Body of pancreas (tissue), 4 donors: ENCODE measurements around the gene CASP7. TPM values are rescaled to one million over a fixed set of nuclear protein-coding genes. Genes with fewer than 3 reads are reported as not detected.

Source experiments
- ATAC-seq: fragments of 150-250 bp; one replicate; pipeline ENCODE4 v1.9.1; 2016
- DNase-seq, 4 donors: peaks; one replicate each; pipeline ENCODE4 v3.0.0-alpha.2; 2019
- H3K27ac ChIP-seq, 4 donors: fragments of 200-600 bp; sonication (generic); 1 replicate in 3 of 4; 2 replicates in 1 of 4; pipeline versions ENCODE4 v1.5.1 to v1.6.1; 2016 to 2019; ENCODE audit warnings: mild to moderate bottlenecking in 1 of 4, mixed read lengths in 1 of 4, moderate library complexity in 1 of 4
- H3K27me3 ChIP-seq, 2 donors: fragments of 200-600 bp; sonication (generic); one replicate each; pipeline ENCODE4 v1.6.0; 2016; ENCODE audit warnings: mild to moderate bottlenecking in 1 of 2
- H3K36me3 ChIP-seq, 2 donors: fragments of 200-600 bp; sonication (generic); replicated peaks in 1 of 2; 2 replicates each; pipeline ENCODE4 v1.5.1; 2016; ENCODE audit warnings: low read depth in 2 of 2; ENCODE audit not compliant: insufficient read depth in 1 of 2
- H3K4me1 ChIP-seq: fragments of 200-600 bp; sonication (generic); one replicate; pipeline ENCODE4 v1.6.0; 2016
- H3K4me3 ChIP-seq, 2 donors: fragments of 200-600 bp; sonication (generic); 1 replicate in 1 of 2; 2 replicates in 1 of 2; pipeline ENCODE4 v1.5.1; 2016 to 2019
- H3K9me3 ChIP-seq, 3 donors: fragments of 200-600 bp; sonication (generic); 1 replicate in 2 of 3; 2 replicates in 1 of 3; pipeline ENCODE4 v1.5.1; 2016
- CTCF ChIP-seq, 7 experiments: fragments of 450-650 bp in 4 of 7; fragments of 200-600 bp in 3 of 7; sonication (generic) in 3 of 7; IDR thresholded peaks; one replicate each; pipeline ENCODE4 v1.5.1; 2016 to 2019; ENCODE audit warnings: antibody characterized with exemption in 7 of 7
- POLR2A ChIP-seq, 3 donors: fragments of 450-650 bp; IDR thresholded peaks; one replicate each; pipeline ENCODE4 v1.6.1; 2016; ENCODE audit warnings: antibody characterized with exemption in 3 of 3, mild to moderate bottlenecking in 2 of 3
- WGBS, 2 donors: methylation state at CpG; one replicate each; pipeline ENCODE4 v1.1.5; 2017; 5-methylcytosine and 5-hydroxymethylcytosine counted together
- intact Hi-C: fragments of 100-400 bp; cut with DNase I; formaldehyde crosslinking; loops from one replicate; pipeline ENCODE4 v1.15.1; 2023
- total RNA-seq, 2 donors: library from RNA; depleted of rRNA; stranded (reverse); fragments of >200 nt; gene quantifications; one replicate each; pipeline ENCODE4 v1.1.0, GENCODE V29; 2016

The CASP7 gene
- total RNA-seq, 2 donors from 2014 or later = 11.2 to 23.1 TPM

GRCh38 chr10:113693348-113693747, 13.6 kb downstream of the CASP7 start:
- no peak overlapping the region for H3K4me3 ChIP-seq
- H3K27ac ChIP-seq = no peak overlapping the region
- no peak for DNase-seq
- no peak for ATAC-seq
- WGBS, 2 donors = 95 to 98% methylated on average over 2 of the region's 2 CpGs
- H3K27me3 ChIP-seq = no peaks in the 10 kb centered on the region
- no peaks in the 10 kb centered on the region for H3K9me3 ChIP-seq
- no peak for TF ChIP-seq POLR2A (IDR thresholded peaks at IDR 0.05)
- no peak for TF ChIP-seq CTCF (IDR thresholded peaks at IDR 0.05)
- H3K4me1 ChIP-seq = no peaks in the 10 kb centered on the region
- peaks cover 0 to 6% of the 10 kb centered on the region in 2 donors for H3K36me3 ChIP-seq
- intact Hi-C loops = no loop called here

- Histone ChIP-seq H3K4me3 (no peak overlapping the region), H3K27me3 (no peaks in the 10 kb centered on the region), H3K36me3 (peaks cover 0 to 8% of the 10 kb centered on the region in 2 donors), H3K4me1 (no peaks in the 10 kb centered on the region), H3K9me3 (no peaks in the 10 kb centered on the region), H3K27ac (no peak overlapping the region)
- WGBS, 2 donors = 83 to 95% methylated on average over 1 of the region's 1 CpG
- DNase-seq (no peak), ATAC-seq (no peak)
- intact Hi-C loops = no loop called here
- no peak for TF ChIP-seq CTCF (IDR thresholded peaks at IDR 0.05)
- no peak for TF ChIP-seq POLR2A (IDR thresholded peaks at IDR 0.05)
These were observed 16.0 kb downstream of the CASP7 start for GRCh38 chr10:113695691-113696090.

- Histone ChIP-seq H3K4me1 (no peaks in the 10 kb centered on the region), H3K36me3 (peaks cover 0 to 8% of the 10 kb centered on the region in 2 donors), H3K27me3 (no peaks in the 10 kb centered on the region), H3K4me3 (no peak overlapping the region), H3K27ac (no peak overlapping the region), H3K9me3 (no peaks in the 10 kb centered on the region)
- DNase-seq = no peak
- intact Hi-C loops = no loop called here
- 64% methylated on average over 3 of the region's 3 CpGs; no CpG with 5 or more reads in 1 of the 2 donors for WGBS, 2 donors
- TF ChIP-seq POLR2A (IDR thresholded peaks at IDR 0.05) (no peak), CTCF (IDR thresholded peaks at IDR 0.05) (no peak)
- no peak for ATAC-seq
These were observed 17.9 kb downstream of the CASP7 start for GRCh38 chr10:113697595-113697994.

- Histone ChIP-seq H3K27me3 (no peaks in the 10 kb centered on the region), H3K4me1 (peaks cover 28% of the 10 kb centered on the region), H3K9me3 (no peaks in the 10 kb centered on the region), H3K36me3 (no peaks in the 10 kb centered on the region), H3K4me3 (no peak overlapping the region), H3K27ac (no peak overlapping the region)
- WGBS, 2 donors = 36 to 43% methylated on average over 5 to 6 of the region's 6 CpGs
- peak; percentile 31 to 69 (median 64) for TF ChIP-seq CTCF (IDR thresholded peaks at IDR 0.05)
- TF ChIP-seq POLR2A (IDR thresholded peaks at IDR 0.05) = no peak
- DNase-seq = peak in 2 of 4 donors; percentile 32 to 47
- intact Hi-C loops = loop anchor here (10.0 kb wide), 1 partner anchor 400 kb away; no protein-coding TSS in a partner anchor
- ATAC-seq = peak; percentile 47
These were observed 25.1 kb downstream of the CASP7 start for GRCh38 chr10:113704637-113705343.

- Histone ChIP-seq H3K27me3 (no peaks in the 10 kb centered on the region), H3K9me3 (no peaks in the 10 kb centered on the region), H3K27ac (peak overlapping the region in 2 of 4 donors; percentile 35 to 45), H3K36me3 (no peaks in the 10 kb centered on the region), H3K4me3 (no peak overlapping the region), H3K4me1 (peaks cover 33% of the 10 kb centered on the region)
- TF ChIP-seq CTCF (IDR thresholded peaks at IDR 0.05) (no peak), POLR2A (IDR thresholded peaks at IDR 0.05) (no peak)
- DNase-seq (no peak), ATAC-seq (no peak)
- intact Hi-C loops = loop anchor here (10.0 kb wide), 1 partner anchor 400 kb away; no protein-coding TSS in a partner anchor
These were observed 25.6 kb downstream of the CASP7 start for GRCh38 chr10:113705344-113705652.
